Spleen (tissue), 11 donors: ENCODE data around the gene SLC19A2. TPM values are rescaled to one million over a fixed set of nuclear protein-coding genes. Genes with fewer than 3 reads are reported as not detected.

ENCODE experiments used
- DNase-seq: peaks from one replicate; pipeline ENCODE4 v3.0.0-alpha.2; 2020
- H3K27ac ChIP-seq, 8 donors: fragments of 200-600 bp; sonication (generic) in 7 of 8; 1 replicate in 4 of 8; 2 replicates in 4 of 8; pipeline versions ENCODE4 v1.5.0 to v1.8.0; 2016 to 2021; ENCODE audit warnings: inconsistent platforms in 4 of 8, mild to moderate bottlenecking in 4 of 8, moderate library complexity in 1 of 8
- H3K27me3 ChIP-seq, 7 donors: fragments of 200-600 bp; sonication (generic) in 6 of 7; replicated peaks in 1 of 7; 1 replicate in 4 of 7; 2 replicates in 3 of 7; pipeline versions ENCODE4 v1.5.0 to v1.8.0; 2016 to 2021; ENCODE audit warnings: inconsistent platforms in 3 of 7, mild to moderate bottlenecking in 1 of 7
- H3K36me3 ChIP-seq, 6 donors: fragments of 200-600 bp; sonication (generic) in 5 of 6; 1 replicate in 4 of 6; 2 replicates in 2 of 6; pipeline versions ENCODE4 v1.5.0 to v1.8.0; 2016 to 2021; ENCODE audit warnings: inconsistent platforms in 2 of 6
- H3K4me1 ChIP-seq, 6 donors: fragments of 200-600 bp; sonication (generic) in 5 of 6; 1 replicate in 3 of 6; 2 replicates in 3 of 6; pipeline versions ENCODE4 v1.5.0 to v1.8.0; 2016 to 2021; ENCODE audit warnings: inconsistent platforms in 3 of 6
- H3K4me3 ChIP-seq, 8 donors: fragments of 200-600 bp; sonication (generic) in 7 of 8; 1 replicate in 4 of 8; 2 replicates in 4 of 8; pipeline versions ENCODE4 v1.5.0 to v1.8.0; 2016 to 2021; ENCODE audit warnings: inconsistent platforms in 4 of 8, mild to moderate bottlenecking in 4 of 8, moderate library complexity in 2 of 8
- H3K9me3 ChIP-seq, 8 donors: fragments of 200-600 bp; sonication (generic) in 7 of 8; 1 replicate in 4 of 8; 2 replicates in 4 of 8; pipeline versions ENCODE4 v1.5.0 to v1.8.0; 2016 to 2021; ENCODE audit warnings: inconsistent platforms in 4 of 8
- CTCF ChIP-seq, 11 experiments: fragments of 200-600 bp in 7 of 11; fragments of 450-650 bp in 4 of 11; sonication (generic) in 4 of 11; IDR thresholded peaks in 8 of 11; conservative IDR thresholded peaks in 3 of 11; 1 replicate in 7 of 11; 2 replicates in 4 of 11; pipeline versions ENCODE4 v1.4.0 to v1.8.0; 2016 to 2021; ENCODE audit warnings: antibody characterized with exemption in 11 of 11, inconsistent platforms in 4 of 11, mild to moderate bottlenecking in 1 of 11
- POLR2A ChIP-seq, 3 donors: fragments of 450-650 bp; IDR thresholded peaks; one replicate each; pipeline ENCODE4 v1.5.1; 2017; ENCODE audit warnings: antibody characterized with exemption in 3 of 3, mild to moderate bottlenecking in 1 of 3
- POLR2AphosphoS5 ChIP-seq, 3 donors: sonication (generic); formaldehyde crosslinking; IDR thresholded peaks; one replicate each; pipeline ENCODE4 v1.5.1; 2017; ENCODE audit warnings: antibody characterized with exemption in 3 of 3
- WGBS, 5 donors: extraction: QIAGEN DNeasy Blood & Tissue Kit in 3 of 5; methylation state at CpG; one replicate each; pipeline versions ENCODE4 v1.1.5 to v1.1.7; 2013 to 2018; 5-methylcytosine and 5-hydroxymethylcytosine counted together
- intact Hi-C: fragments of 100-400 bp; cut with DNase I; formaldehyde crosslinking; loops from one replicate; pipeline ENCODE4 v1.15.0; 2023; ENCODE audit warnings: low total_unique reads
- polyA plus RNA-seq, 3 donors: library from polyadenylated mRNA; stranded (reverse); fragments of 200-250 nt; gene quantifications; one replicate each; pipeline ENCODE4 v1.2.1, GENCODE V29; 2013
- total RNA-seq, 7 donors: library from RNA; depleted of rRNA in 3 of 7; stranded (reverse); fragments of >200 nt in 3 of 7; fragmentation: NEBNext Ultra II Directional in 4 of 7; extraction: Animal tissue kit (Norgen Biotek cat#: 25700) in 4 of 7; gene quantifications; one replicate each; pipeline versions ENCODE4 v1.1.0 to v1.2.1, GENCODE V29; 2016 to 2021
- donor health status: healthy with polysubstance abuse.
- donor health status: DM: no; HTN: no; CAD: no; lungs with moderate emphysema.
- donor health status: DM: no; HTN: no; CAD: no.
- donor health status: Bipolar disorder and iron deficiency.
- donor health status: healthy.
- donor health status: DM: no; HTN: no; CAD: no.
- donor health status: DM: yes; HTN: yes; CAD: no.

SLC19A2 gene
- total and polyA plus RNA-seq, 10 donors, result 2.0 to 6.7 (median 3.6) TPM

- intact Hi-C loops, result no loop called here
Observed at GRCh38 chr1:169529068-169529642, 43.4 kb upstream of the SLC19A2 start.

DNA sequence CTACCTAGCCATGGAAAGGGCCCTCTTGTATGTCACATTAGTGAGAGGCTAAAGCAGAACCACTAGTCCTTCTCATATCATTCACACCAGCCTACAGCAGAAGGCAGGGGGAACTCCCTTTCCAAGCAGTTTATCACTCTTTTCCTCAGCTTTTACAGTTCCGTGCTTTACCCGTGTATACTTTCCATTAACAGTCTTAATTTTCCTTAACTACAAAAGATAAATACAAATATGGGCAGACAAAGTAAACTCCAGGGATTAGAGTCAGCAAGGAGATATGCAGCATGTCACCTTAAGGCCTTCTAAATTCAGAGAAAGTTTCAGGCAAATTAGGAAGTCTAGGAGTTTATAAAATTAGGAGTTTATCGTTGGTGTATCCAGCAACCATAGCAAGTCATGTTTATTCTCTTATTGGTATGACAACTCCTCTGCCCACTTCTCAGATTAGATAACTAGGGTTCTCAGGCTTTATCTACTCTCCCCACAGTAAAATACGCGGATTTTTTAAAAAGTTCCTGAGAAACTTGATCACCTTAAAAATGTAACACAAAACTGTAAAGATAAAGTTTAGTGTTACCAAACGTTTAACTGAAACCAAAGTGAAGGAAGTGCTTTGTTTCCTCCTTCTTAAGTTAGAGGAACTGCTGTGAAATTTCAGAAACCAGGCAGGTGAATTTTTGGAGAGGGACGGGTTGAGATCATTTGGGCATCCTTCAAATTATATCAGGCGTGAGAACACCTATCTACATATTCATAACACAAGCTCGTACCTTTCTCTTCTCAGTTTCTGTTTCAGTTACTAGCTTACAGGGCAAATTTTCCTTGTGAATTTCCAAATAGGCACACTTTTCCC, 42.7 kb upstream of the SLC19A2 start:
- Histone ChIP-seq H3K4me1 (peaks cover 0 to 10% (median 0%) of the 10 kb centered on the region in 6 donors), H3K9me3 (no peaks in the 10 kb centered on the region), H3K4me3 (no peak overlapping the region), H3K27me3 (no peaks in the 10 kb centered on the region), H3K27ac (no peak overlapping the region), H3K36me3 (peaks cover 0 to 48% (median 0%) of the 10 kb centered on the region in 6 donors)
- no peak for DNase-seq
- no peak for TF ChIP-seq POLR2A (IDR thresholded peaks at IDR 0.05)
- no peak for TF ChIP-seq CTCF (IDR thresholded peaks at IDR 0.05 in 8 of 11, conservative IDR thresholded peaks at IDR 0.05 in 3 of 11)
- no peak for TF ChIP-seq POLR2AphosphoS5 (IDR thresholded peaks at IDR 0.05)
- WGBS, 5 donors, result 27 to 48% (median 35%) methylated on average over 9 of the region's 9 CpGs
- intact Hi-C loops, result no loop called here

More at GRCh38 chr1:169529068-169529642, 43.4 kb upstream of the SLC19A2 start:
- Histone ChIP-seq H3K4me1 (peaks cover 0 to 10% (median 0%) of the 10 kb centered on the region in 6 donors), H3K4me3 (no peak overlapping the region), H3K27ac (no peak overlapping the region), H3K36me3 (peaks cover 0 to 41% (median 0%) of the 10 kb centered on the region in 6 donors), H3K9me3 (no peaks in the 10 kb centered on the region), H3K27me3 (no peaks in the 10 kb centered on the region)
- DNase-seq, result no peak
- 42 to 56% (median 53%) methylated on average over 3 of the region's 3 CpGs for WGBS, 5 donors
- TF ChIP-seq CTCF (IDR thresholded peaks at IDR 0.05 in 8 of 11, conservative IDR thresholded peaks at IDR 0.05 in 3 of 11) (no peak), POLR2AphosphoS5 (IDR thresholded peaks at IDR 0.05) (no peak), POLR2A (IDR thresholded peaks at IDR 0.05) (no peak)

- DNase-seq, result no peak
- Histone ChIP-seq H3K36me3 (peaks cover 0 to 56% (median 0%) of the 10 kb centered on the region in 6 donors), H3K4me1 (peaks cover 0 to 10% (median 0%) of the 10 kb centered on the region in 6 donors), H3K4me3 (no peak overlapping the region), H3K9me3 (no peaks in the 10 kb centered on the region), H3K27me3 (no peaks in the 10 kb centered on the region), H3K27ac (no peak overlapping the region)
- no peak for TF ChIP-seq CTCF (IDR thresholded peaks at IDR 0.05 in 8 of 11, conservative IDR thresholded peaks at IDR 0.05 in 3 of 11)
- TF ChIP-seq POLR2A (IDR thresholded peaks at IDR 0.05), result no peak
- no peak for TF ChIP-seq POLR2AphosphoS5 (IDR thresholded peaks at IDR 0.05)
- intact Hi-C loops, result no loop called here
- 59 to 94% (median 77%) methylated on average over 5 of the region's 5 CpGs for WGBS, 5 donors
Observed at GRCh38 chr1:169527451-169528214, 41.9 kb upstream of the SLC19A2 start.
